ENCODE results near the gene CYTH2. TPM values are rescaled to one million over a fixed set of nuclear protein-coding genes. Genes with fewer than 3 reads are reported as not detected.

Gene CYTH2
- polyA plus RNA-seq, 1 donor: 45.7 TPM

DNA sequence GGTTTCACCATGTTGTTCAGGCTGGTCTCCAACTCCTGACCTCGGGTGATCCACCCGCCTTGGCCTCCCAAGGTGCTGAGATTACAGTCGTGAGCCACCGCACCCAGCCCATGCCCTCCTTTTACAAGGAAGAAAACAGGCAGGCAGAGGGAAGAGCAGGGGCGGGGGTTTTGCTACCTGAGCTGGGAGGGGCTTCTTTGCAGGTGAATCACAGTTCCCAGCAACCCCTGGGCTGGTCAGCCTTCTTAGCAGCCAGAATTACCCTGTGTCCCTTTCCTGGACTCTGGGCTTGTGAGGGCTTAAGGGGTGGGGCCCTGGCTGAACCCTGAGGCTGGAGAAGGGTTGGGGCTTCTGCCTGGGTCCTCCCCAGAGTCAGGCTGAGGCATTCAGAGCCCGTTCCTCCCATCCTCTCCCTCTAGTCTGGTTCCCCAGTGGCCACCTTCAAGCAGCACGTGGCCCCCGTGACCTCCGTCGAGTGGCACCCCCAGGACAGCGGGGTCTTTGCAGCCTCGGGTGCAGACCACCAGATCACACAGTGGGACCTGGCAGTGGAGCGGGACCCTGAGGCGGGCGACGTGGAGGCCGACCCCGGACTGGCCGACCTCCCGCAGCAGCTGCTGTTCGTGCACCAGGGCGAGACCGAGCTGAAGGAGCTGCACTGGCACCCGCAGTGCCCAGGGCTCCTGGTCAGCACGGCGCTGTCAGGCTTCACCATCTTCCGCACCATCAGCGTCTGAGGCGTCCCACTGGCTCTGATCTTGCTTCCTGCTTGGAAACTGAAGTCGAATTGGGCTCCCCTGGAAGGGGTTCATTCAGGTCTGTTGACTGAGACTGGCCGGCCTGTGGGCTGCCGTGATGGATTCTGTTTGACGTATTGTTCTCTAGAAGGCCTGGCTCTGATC, 16.6 kb upstream of the CYTH2 start:
- DNase-seq (ENCODE audit: low read depth): no peak

- no peak for DNase-seq (ENCODE audit: low read depth)
Measured at GRCh38 chr19:48454150-48454730, 14.9 kb upstream of the CYTH2 start.

DNA sequence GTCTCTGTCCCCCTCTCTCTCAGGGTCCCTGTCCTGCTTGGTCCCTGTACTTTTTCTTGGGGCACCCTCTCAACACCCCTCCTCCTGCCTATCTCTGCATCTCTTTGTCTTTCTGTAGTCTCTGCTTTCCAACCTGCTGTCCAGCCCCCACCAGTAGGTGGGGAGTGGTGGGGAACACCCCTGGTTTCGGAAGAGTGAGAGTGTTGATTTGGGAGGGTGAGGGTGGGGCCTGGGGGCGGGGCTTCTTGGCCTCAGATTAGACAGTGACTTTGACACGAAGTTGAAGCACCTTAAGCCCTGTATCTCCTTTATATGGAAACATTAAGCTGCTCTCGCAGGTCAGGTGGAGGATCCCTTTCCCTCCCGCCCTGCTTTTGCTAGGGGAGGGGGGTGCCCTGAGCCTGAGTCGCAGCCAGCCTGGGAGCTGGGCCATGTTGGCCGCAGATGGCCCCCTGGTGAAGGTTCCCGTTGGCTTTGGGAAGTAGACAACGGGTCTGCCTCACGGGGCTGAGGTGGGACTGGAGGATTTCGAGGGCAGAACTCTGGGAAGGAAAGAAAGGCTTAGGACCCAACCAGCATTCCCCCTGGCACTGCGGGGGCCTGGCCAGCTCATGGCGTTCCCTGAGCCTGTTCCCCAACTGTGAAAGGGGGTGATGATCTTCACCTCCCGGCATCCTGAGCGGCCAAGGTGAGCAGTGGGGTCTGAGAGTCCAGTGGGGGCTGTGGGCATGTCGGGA, 13.8 kb upstream of the CYTH2 start, which contains the start of gene KCNJ14:
Gene KCNJ14 (plus strand): TSS at position 404 of the 737 bp plus-strand sequence. CDS start 6,151 bp downstream, outside the sequence.
- DNase-seq (ENCODE audit: low read depth): no peak

- no peak for DNase-seq (ENCODE audit: low read depth)
Measured at GRCh38 chr19:48455908-48456562, 13.1 kb upstream of the CYTH2 start.

DNA sequence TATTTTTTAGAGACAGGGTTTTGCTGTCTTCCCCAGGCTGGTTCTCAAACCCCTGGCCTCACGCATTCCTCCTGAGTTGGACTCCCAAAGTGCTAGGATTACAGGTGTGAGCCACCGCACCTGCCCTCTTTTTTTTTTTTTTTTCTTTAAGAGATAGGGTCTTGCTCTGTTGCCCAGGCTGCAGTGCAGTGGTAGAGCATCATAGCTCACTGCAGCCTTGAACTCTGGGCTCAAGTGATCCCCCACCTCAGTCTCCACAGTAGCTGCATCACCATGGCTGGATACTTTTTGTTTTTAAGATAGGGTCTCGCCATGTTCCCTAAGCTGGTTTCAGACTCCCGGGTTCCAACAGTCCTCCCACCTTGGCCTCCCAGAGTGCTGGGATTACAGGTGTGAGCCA, 12.3 kb upstream of the CYTH2 start:
- no peak for DNase-seq (ENCODE audit: low read depth)

DNA sequence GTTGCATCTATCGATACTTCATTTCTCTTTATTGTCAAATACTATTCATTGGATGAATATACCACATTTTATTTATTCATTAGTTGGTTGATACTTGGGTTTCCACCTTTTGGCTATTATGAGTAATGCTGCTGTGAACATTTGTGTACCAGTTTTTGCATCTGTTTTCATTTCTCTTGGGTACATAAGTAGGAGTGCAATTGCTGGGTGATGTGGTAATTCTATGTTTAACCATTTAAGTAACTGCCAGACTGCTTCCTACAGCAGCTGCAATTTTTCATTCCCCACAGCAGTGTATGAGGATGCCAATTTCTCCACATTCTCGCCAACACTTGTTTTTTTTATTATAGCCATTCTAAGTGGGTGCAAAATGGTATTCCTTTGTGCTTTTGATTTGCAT, 11.2 kb upstream of the CYTH2 start:
- no peak for DNase-seq (ENCODE audit: low read depth)

- DNase-seq (ENCODE audit: low read depth): no peak
Measured at GRCh38 chr19:48461651-48461981, 7.6 kb upstream of the CYTH2 start.

DNA sequence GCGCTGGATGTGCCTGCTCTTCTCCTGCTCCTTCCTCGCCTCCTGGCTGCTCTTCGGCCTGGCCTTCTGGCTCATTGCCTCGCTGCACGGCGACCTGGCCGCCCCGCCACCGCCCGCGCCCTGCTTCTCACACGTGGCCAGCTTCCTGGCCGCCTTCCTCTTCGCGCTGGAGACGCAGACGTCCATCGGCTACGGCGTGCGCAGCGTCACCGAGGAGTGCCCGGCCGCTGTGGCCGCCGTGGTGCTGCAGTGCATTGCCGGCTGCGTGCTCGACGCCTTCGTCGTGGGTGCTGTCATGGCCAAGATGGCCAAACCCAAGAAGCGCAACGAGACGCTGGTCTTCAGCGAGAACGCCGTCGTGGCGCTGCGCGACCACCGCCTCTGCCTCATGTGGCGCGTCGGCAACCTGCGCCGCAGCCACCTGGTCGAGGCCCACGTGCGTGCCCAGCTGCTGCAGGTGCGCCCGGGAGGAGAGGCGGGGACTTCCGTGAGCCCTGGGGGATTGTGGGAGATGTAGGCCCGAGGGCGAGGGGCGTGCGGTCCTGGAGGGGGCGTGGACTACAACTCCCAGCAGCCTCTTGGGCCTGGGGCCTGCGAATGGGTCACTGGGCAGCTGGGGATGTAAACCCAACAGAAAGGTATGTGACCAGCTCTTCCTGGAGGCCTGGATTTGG, 7.0 kb upstream of the CYTH2 start:
- DNase-seq (ENCODE audit: low read depth): no peak

GRCh38 chr19:48465215-48465614, 4.0 kb upstream of the CYTH2 start:
- DNase-seq (ENCODE audit: low read depth): no peak

GRCh38 chr19:48466561-48467325, 2.4 kb upstream of the CYTH2 start:
- no peak for DNase-seq (ENCODE audit: low read depth)

DNA sequence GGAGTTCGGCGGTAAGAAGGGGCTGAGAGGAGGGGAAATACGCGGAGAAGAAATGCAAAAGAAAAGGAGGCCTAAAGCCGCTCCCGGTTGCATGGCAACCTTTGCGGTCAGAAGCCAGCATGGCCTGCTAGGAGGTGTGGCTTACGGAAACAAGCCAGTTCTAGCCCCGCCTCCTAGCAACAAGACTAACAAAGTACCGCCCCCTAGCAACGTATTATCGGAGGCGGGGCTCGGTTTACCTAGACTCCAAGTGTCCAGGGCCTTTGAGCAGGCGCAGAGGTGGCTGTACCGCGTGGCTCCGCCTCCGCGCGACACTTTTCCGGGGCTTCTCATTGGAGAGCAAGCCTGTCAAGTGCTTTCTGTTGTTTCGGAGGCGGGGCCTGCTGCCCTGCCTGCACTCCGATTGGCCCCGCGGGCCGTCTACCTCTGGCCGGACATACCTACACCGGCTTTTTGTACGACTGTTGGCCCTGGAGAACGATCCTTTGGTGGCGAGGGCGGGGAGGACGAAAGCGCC, 339 bp upstream of the CYTH2 start:
- DNase-seq (ENCODE audit: low read depth): peak; percentile 98

DNA sequence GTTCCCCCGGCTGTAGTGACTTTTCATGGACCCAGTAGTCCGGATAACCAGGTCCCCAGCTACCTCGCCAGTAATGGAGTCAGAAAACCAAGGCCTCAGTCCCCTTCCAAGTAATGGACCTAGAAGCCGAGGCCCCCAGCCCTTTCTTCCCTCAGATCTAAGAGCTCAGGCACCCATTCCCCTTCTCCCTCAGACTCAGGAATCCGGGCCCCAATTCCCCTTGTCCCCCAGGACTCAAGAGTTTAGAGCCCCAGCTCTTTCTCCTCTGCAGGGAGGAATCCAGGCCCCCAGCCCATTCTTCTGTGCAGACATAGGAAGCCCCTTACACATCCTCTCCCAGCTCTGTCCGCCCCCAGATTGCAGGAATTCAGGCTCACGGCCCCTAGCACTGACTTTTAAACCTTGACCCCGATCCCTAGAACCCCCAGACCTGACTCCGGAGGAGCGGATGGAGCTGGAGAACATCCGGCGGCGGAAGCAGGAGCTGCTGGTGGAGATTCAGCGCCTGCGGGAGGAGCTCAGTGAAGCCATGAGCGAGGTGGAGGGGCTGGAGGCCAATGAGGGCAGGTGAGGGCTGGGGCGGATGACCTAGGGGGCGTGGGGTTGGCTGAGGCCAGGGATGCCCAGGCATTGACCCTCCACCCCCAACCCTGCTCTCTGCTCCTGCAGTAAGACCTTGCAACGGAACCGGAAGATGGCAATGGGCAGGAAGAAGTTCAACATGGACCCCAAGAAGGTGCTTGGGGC, 938 bp downstream of the CYTH2 start:
- DNase-seq (ENCODE audit: low read depth): no peak

- DNase-seq (ENCODE audit: low read depth): no peak
Measured at GRCh38 chr19:48470856-48471255, 1.7 kb downstream of the CYTH2 start.

GRCh38 chr19:48471836-48472235, 2.7 kb downstream of the CYTH2 start:
- no peak for DNase-seq (ENCODE audit: low read depth)

DNA sequence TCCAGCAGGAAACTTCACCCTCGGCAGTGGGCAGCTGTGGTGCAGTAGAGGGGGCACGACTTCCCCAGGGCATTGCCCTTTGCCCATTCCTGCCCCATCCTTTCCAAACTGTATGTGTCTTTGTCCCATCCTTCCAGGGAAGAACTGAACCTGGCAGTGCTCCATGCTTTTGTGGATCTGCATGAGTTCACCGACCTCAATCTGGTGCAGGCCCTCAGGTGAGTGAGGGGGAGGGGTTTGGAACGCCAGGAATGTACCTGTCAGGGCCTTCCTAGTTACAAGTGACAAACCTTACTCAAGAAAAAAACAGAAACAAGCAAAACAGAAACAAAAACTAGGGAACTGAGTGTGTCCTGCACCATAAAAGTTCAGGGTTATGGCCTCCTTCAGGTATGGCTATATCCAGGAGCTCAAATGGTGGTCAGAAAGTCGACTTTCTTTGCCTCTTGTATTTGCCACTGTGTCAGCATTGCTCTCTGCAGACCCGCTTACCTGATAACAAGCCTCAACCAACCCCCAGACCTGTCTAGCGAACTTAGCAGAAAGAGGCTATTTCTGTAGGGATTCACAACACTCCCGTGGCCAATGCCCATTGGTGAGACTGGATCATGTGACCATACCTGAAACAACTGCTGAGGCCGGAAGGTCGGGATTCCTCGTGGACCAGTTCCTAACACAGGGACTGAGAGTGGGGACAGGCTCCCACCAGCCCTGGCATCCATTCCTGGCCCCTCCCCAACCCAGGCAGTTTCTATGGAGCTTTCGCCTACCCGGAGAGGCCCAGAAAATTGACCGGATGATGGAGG, 4.2 kb downstream of the CYTH2 start:
- DNase-seq (ENCODE audit: low read depth): no peak

- no peak for DNase-seq (ENCODE audit: low read depth)
Measured at GRCh38 chr19:48474084-48474592, 5.0 kb downstream of the CYTH2 start.

GRCh38 chr19:48475369-48476068, 6.3 kb downstream of the CYTH2 start:
- no peak for DNase-seq (ENCODE audit: low read depth)

GRCh38 chr19:48476176-48476575, 7.0 kb downstream of the CYTH2 start:
- DNase-seq (ENCODE audit: low read depth): no peak
